ENCODE data around the gene DDN. TPM values are rescaled to one million over a fixed set of nuclear protein-coding genes. Genes with fewer than 3 reads are reported as not detected.

The DDN gene
- total and polyA plus RNA-seq, 2 donors: 0.09 to 0.18 TPM

DNA sequence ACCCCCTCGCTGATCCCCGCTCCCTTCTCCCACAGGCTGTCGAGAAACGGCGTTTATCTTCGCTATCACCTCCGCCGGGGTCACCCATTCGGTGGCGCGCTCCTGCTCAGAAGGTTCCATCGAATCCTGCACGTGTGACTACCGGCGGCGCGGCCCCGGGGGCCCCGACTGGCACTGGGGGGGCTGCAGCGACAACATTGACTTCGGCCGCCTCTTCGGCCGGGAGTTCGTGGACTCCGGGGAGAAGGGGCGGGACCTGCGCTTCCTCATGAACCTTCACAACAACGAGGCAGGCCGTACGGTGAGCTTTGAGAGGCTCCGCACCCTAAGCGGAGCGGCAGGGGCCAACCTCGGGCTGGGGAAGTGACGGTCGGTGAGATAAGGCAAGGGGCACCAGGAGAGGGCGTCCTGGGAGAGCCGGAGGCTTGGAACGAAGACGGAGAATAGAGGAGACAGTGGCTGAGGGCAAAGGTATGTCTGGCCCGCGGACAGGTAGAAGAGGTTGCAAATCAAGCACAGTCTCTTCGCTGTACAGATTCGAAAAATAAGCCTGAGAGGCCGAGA lies 18.7 kb downstream of the DDN start:
- peak in 1 of 9 donors; percentile 56 for DNase-seq (ENCODE audit: low read depth in 6 of 9, low spot score in 9 of 9)
- H3K9me3 ChIP-seq (ENCODE audit: control insufficient read depth in 2 of 2, insufficient read depth in 1 of 2, low read length in 1 of 2): peaks cover 1 to 19% of the 10 kb centered on the region in 2 donors
- no peak overlapping the region for H3K27ac ChIP-seq (ENCODE audit: low read depth in 1 of 2, low read length in 1 of 2)
- WGBS: 2% methylated on average over 46 of the region's 46 CpGs
- H3K4me1 ChIP-seq (ENCODE audit: control insufficient read depth in 2 of 2, insufficient read depth in 2 of 2, low read length in 2 of 2): peaks cover 21 to 49% of the 10 kb centered on the region in 2 donors
- peak overlapping the region; percentile 42 to 55 for H3K4me3 ChIP-seq (ENCODE audit: low read length in 2 of 2)
- peaks cover 0 to 2% of the 10 kb centered on the region in 2 donors for H3K36me3 ChIP-seq (ENCODE audit: control insufficient read depth in 2 of 2, insufficient read depth in 2 of 2, low read length in 1 of 2)
- peaks cover 80 to 100% of the 10 kb centered on the region in 2 donors for H3K27me3 ChIP-seq (ENCODE audit: control insufficient read depth in 2 of 2, insufficient read depth in 1 of 2, low read length in 1 of 2)

DNA sequence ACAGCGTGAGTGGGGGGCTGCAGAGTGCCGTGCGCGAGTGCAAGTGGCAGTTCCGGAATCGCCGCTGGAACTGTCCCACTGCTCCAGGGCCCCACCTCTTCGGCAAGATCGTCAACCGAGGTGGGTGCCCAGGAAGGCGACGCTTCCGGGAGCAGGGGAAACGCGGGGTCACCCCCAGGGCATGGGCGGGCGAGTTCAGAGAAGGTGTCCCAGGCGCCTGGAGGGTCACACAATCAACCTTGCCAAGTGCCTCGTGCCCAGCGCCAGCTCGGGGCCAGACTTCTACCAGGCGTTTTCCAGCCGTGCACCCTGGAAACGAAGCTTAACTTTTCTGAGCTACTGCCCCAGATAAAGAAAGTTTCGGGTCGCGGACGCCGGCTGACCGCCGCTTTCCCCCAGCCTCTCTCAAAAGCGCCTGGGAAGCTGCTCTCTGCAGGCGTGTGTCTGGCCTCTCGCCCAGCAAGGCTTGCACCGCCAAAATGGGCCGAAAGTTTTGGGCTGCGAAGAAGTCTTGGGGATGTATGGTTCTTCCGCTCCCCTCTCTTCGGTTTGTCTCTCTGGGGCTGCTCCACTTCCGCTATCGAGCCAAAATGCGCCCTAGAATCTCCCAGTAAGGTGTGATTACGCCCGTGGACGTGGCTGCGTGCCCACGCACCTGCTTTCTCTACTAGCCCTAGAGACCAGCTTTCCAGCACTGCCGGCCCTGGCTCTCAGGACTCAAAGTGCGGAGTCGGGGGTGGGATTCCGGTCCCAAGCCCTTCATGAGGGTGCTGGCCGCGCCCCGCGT lies 19.4 kb downstream of the DDN start:
- H3K4me3 ChIP-seq (ENCODE audit: low read length in 2 of 2): peak overlapping the region; percentile 42 to 55
- DNase-seq (ENCODE audit: low read depth in 6 of 9, low spot score in 9 of 9): peak in 1 of 9 donors; percentile 67
- peaks cover 1 to 19% of the 10 kb centered on the region in 2 donors for H3K9me3 ChIP-seq (ENCODE audit: control insufficient read depth in 2 of 2, insufficient read depth in 1 of 2, low read length in 1 of 2)
- H3K4me1 ChIP-seq (ENCODE audit: control insufficient read depth in 2 of 2, insufficient read depth in 2 of 2, low read length in 2 of 2): peaks cover 21 to 49% of the 10 kb centered on the region in 2 donors
- H3K36me3 ChIP-seq (ENCODE audit: control insufficient read depth in 2 of 2, insufficient read depth in 2 of 2, low read length in 1 of 2): peaks cover 0 to 2% of the 10 kb centered on the region in 2 donors
- peaks cover 85 to 100% of the 10 kb centered on the region in 2 donors for H3K27me3 ChIP-seq (ENCODE audit: control insufficient read depth in 2 of 2, insufficient read depth in 1 of 2, low read length in 1 of 2)
- H3K27ac ChIP-seq (ENCODE audit: low read depth in 1 of 2, low read length in 1 of 2): no peak overlapping the region
- 2% methylated on average over 55 of the region's 55 CpGs for WGBS

DNA sequence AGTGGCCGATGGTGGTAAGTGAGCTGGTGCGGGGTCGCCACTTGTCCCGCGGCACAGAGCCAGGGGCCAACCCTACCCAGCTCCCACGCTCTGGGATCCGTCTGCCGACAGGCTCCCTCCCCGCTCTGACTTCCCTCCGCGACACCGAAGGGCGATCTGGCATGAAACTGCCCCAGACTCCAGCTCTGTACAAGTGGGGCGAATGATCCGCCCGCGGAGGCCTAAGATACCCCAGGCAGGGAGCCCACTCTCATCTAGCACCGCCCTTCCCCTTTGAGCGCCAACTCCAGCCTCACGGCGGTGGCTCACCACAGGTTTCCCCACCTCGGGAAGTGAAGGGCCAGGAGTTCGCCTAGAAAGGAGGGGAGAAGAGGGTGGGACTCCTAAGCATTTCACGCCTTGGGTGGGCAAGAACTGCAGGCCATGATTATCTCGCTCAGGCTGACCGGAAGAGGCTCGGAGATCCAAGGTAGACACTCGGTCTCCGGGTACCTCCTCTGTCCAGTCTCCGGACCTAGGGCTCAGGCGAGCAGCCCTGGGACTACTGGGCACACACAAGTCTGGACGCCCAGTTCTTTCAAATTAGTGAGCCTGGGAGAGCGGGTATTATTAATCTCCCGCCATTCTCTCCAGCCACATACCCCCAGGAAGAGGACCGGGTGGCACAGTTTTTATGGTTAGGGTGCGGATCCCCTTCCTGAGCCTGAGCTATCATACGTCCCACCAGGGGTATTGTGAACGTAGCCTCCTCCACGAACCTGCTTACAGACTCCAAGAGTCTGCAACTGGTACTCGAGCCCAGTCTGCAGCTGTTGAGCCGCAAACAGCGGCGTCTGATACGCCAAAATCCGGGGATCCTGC lies 20.2 kb downstream of the DDN start:
- peak overlapping the region; percentile 42 to 55 for H3K4me3 ChIP-seq (ENCODE audit: low read length in 2 of 2)
- peaks cover 21 to 49% of the 10 kb centered on the region in 2 donors for H3K4me1 ChIP-seq (ENCODE audit: control insufficient read depth in 2 of 2, insufficient read depth in 2 of 2, low read length in 2 of 2)
- peaks cover 2 to 20% of the 10 kb centered on the region in 2 donors for H3K9me3 ChIP-seq (ENCODE audit: control insufficient read depth in 2 of 2, insufficient read depth in 1 of 2, low read length in 1 of 2)
- no peak for DNase-seq (ENCODE audit: low read depth in 6 of 9, low spot score in 9 of 9)
- H3K36me3 ChIP-seq (ENCODE audit: control insufficient read depth in 2 of 2, insufficient read depth in 2 of 2, low read length in 1 of 2): peaks cover 0 to 2% of the 10 kb centered on the region in 2 donors
- 3% methylated on average over 45 of the region's 45 CpGs for WGBS
- peaks cover 83 to 100% of the 10 kb centered on the region in 2 donors for H3K27me3 ChIP-seq (ENCODE audit: control insufficient read depth in 2 of 2, insufficient read depth in 1 of 2, low read length in 1 of 2)
- H3K27ac ChIP-seq (ENCODE audit: low read depth in 1 of 2, low read length in 1 of 2): no peak overlapping the region

DNA sequence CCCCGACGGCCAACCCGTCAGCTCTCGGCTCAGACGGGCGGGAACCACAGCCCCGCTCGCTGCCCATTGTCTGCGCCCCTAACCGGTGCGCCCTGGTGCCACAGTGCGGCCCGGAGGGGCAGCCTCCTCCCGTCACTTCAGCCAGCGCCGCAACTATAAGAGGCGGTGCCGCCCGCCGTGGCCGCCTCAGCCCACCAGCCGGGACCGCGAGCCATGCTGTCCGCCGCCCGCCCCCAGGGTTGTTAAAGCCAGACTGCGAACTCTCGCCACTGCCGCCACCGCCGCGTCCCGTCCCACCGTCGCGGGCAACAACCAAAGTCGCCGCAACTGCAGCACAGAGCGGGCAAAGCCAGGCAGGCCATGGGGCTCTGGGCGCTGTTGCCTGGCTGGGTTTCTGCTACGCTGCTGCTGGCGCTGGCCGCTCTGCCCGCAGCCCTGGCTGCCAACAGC lies 20.9 kb downstream of the DDN start, which contains the start of gene WNT1:
TSS of gene WNT1 (plus strand) at position 32 of the 450 bp plus-strand sequence. CDS start at position 361, 329 bp downstream.
- Histone ChIP-seq H3K27ac (ENCODE audit: low read depth in 1 of 2, low read length in 1 of 2) (no peak within 1 kb of the TSS), H3K36me3 (ENCODE audit: control insufficient read depth in 2 of 2, insufficient read depth in 2 of 2, low read length in 1 of 2) (peaks cover 0 to 2% of the 10 kb centered on the region in 2 donors), H3K27me3 (ENCODE audit: control insufficient read depth in 2 of 2, insufficient read depth in 1 of 2, low read length in 1 of 2) (peaks cover 85 to 100% of the 10 kb centered on the region in 2 donors), H3K4me3 (ENCODE audit: low read length in 2 of 2) (peak within 1 kb of the TSS in 1 of 2 donors; percentile 55), H3K4me1 (ENCODE audit: control insufficient read depth in 2 of 2, insufficient read depth in 2 of 2, low read length in 2 of 2) (peaks cover 21 to 52% of the 10 kb centered on the region in 2 donors), H3K9me3 (ENCODE audit: control insufficient read depth in 2 of 2, insufficient read depth in 1 of 2, low read length in 1 of 2) (peaks cover 2 to 25% of the 10 kb centered on the region in 2 donors)
- WGBS: 5% methylated on average over 45 of the region's 45 CpGs
- DNase-seq (ENCODE audit: low read depth in 6 of 9, low spot score in 9 of 9): no peak

DNA sequence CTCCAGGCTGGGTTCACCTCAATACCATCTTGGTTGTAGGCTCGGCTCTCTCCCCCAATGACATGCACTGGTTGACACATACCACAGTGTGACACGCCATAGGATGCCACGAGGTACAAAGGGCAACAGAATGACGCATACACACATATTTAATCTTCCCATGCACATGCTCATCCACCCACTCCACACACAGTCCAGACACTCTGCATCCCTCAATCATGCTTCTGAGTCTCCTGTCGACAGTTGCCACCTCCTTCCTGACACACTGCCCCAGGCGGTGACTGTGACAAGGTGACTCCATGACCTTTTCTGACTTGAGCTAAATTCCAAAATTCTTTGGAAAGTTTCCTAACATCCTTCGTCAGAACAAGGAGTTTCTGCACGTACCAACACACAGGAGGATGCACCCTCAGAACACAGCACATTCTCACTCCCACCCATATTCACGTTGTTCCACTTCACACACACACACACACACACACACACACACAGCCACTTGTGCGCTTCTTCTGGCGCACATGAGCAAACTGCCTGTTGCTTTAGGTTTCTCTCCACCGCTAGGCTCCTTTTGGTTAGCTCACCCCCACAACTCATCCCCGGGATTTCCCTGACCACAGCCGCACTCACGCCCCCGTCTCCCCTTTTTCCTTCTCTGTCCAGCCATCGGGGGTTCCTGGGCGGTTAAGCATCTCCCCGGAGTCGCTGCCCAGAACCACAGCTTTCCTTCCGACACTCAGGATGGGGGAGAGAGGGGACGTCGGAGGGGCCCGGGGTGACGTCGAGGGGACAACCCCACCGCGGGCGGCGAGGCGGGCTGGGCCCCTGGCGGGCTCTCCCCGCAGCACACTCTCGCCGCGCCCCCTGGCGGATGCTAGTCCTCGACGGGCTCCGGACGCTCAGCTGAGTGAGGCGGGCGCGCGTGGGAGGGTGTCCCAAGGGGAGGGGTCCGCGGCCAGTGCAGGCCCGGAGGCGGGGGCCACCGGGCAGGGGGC lies 21.6 kb downstream of the DDN start:
- no peak overlapping the region for H3K4me3 ChIP-seq (ENCODE audit: low read length in 2 of 2)
- H3K4me1 ChIP-seq (ENCODE audit: control insufficient read depth in 2 of 2, insufficient read depth in 2 of 2, low read length in 2 of 2): peaks cover 21 to 52% of the 10 kb centered on the region in 2 donors
- WGBS: 9% methylated on average over 50 of the region's 50 CpGs
- H3K9me3 ChIP-seq (ENCODE audit: control insufficient read depth in 2 of 2, insufficient read depth in 1 of 2, low read length in 1 of 2): peaks cover 2 to 25% of the 10 kb centered on the region in 2 donors
- H3K27me3 ChIP-seq (ENCODE audit: control insufficient read depth in 2 of 2, insufficient read depth in 1 of 2, low read length in 1 of 2): peaks cover 87 to 100% of the 10 kb centered on the region in 2 donors
- H3K27ac ChIP-seq (ENCODE audit: low read depth in 1 of 2, low read length in 1 of 2): no peak overlapping the region
- DNase-seq (ENCODE audit: low read depth in 6 of 9, low spot score in 9 of 9): peak in 4 of 9 donors; percentile 65 to 79 (median 73)
- H3K36me3 ChIP-seq (ENCODE audit: control insufficient read depth in 2 of 2, insufficient read depth in 2 of 2, low read length in 1 of 2): peaks cover 0 to 2% of the 10 kb centered on the region in 2 donors

DNA sequence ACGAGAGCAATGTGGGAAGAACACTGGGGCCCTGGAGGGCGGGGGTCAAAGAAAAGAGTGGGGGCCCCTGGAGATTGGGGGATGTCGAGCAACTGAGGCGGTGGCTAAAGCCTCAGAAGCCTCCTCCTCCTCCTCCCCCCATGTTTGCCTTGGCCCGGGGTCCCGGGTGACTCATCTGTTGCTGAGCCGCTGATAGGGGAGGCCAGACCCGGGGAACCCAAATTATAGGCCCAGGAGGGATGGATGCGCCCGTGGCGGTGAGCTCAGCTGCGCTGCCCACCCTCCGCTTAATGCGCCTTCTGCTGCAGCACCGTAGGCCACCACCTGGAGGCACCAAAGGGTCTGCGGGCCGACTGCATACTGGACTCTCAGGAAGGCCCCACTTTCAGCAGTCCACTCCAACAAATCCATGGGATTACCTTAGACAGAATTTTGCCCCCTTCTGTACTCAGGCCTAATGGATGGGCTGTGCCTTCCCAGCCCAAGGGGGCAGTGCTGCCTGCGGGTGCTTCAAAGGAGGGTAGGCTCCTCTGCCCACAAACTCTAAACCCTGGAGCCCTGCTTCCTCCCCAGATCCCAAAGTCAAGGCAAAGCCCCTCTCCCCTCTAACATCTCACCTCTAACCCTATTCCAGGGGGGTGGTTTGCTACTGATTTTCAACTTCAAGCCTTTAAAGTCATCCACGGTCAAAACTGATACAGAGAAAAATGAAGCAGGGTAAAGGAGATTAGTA lies 25.1 kb downstream of the DDN start:
- WGBS: 18% methylated on average over 19 of the region's 19 CpGs
- no peak overlapping the region for H3K4me3 ChIP-seq (ENCODE audit: low read length in 2 of 2)
- peaks cover 0 to 2% of the 10 kb centered on the region in 2 donors for H3K36me3 ChIP-seq (ENCODE audit: control insufficient read depth in 2 of 2, insufficient read depth in 2 of 2, low read length in 1 of 2)
- peak in 1 of 9 donors; percentile 44 for DNase-seq (ENCODE audit: low read depth in 6 of 9, low spot score in 9 of 9)
- H3K4me1 ChIP-seq (ENCODE audit: control insufficient read depth in 2 of 2, insufficient read depth in 2 of 2, low read length in 2 of 2): peaks cover 25 to 56% of the 10 kb centered on the region in 2 donors
- H3K9me3 ChIP-seq (ENCODE audit: control insufficient read depth in 2 of 2, insufficient read depth in 1 of 2, low read length in 1 of 2): peaks cover 2 to 38% of the 10 kb centered on the region in 2 donors
- H3K27me3 ChIP-seq (ENCODE audit: control insufficient read depth in 2 of 2, insufficient read depth in 1 of 2, low read length in 1 of 2): peaks cover 84 to 100% of the 10 kb centered on the region in 2 donors
- H3K27ac ChIP-seq (ENCODE audit: low read depth in 1 of 2, low read length in 1 of 2): no peak overlapping the region

DNA sequence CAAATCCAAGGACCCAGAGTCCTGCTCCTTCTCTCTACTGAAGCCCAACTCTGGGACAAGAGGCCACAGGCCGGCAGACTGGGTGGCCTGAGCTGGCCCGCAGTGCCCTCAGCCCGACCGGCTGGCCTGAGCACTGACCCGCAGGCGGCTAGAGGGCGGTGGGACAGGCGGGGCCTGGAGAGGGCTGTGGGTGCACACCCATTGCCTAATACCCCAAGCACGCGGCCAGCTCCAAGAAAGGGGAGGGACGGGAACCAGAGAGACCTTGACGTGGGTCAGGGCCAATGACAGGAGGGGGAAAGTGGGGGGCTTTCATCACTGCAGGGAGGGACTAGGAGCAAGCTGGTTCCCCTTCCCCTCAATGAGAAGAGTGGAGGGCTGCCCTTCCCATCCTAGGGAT lies 25.6 kb downstream of the DDN start:
- Histone ChIP-seq H3K36me3 (ENCODE audit: control insufficient read depth in 2 of 2, insufficient read depth in 2 of 2, low read length in 1 of 2) (peaks cover 0 to 2% of the 10 kb centered on the region in 2 donors), H3K4me3 (ENCODE audit: low read length in 2 of 2) (no peak overlapping the region), H3K27ac (ENCODE audit: low read depth in 1 of 2, low read length in 1 of 2) (no peak overlapping the region), H3K4me1 (ENCODE audit: control insufficient read depth in 2 of 2, insufficient read depth in 2 of 2, low read length in 2 of 2) (peaks cover 20 to 54% of the 10 kb centered on the region in 2 donors), H3K27me3 (ENCODE audit: control insufficient read depth in 2 of 2, insufficient read depth in 1 of 2, low read length in 1 of 2) (peaks cover 84 to 100% of the 10 kb centered on the region in 2 donors), H3K9me3 (ENCODE audit: control insufficient read depth in 2 of 2, insufficient read depth in 1 of 2, low read length in 1 of 2) (peaks cover 2 to 33% of the 10 kb centered on the region in 2 donors)
- 34% methylated on average over 12 of the region's 12 CpGs for WGBS
- DNase-seq (ENCODE audit: low read depth in 6 of 9, low spot score in 9 of 9): no peak
